Left ventricle myocardium inferior (tissue), 1 donor: ENCODE results near the gene NOB1. TPM values are rescaled to one million over a fixed set of nuclear protein-coding genes. Genes with fewer than 3 reads are reported as not detected.

ENCODE experiments used
- DNase-seq: peaks from one replicate; pipeline ENCODE4 v3.0.0-alpha.2; 2020
- H3K27ac ChIP-seq: fragments of 200-600 bp; replicated peaks from 2 replicates; pipeline ENCODE4 v1.8.0; 2021
- H3K27me3 ChIP-seq: fragments of 200-600 bp; 2 replicates; pipeline ENCODE4 v1.8.0; 2021; ENCODE audit warnings: low read depth
- H3K36me3 ChIP-seq: fragments of 200-600 bp; 2 replicates; pipeline ENCODE4 v1.8.0; 2021
- H3K4me1 ChIP-seq: fragments of 200-600 bp; 2 replicates; pipeline ENCODE4 v1.8.0; 2021
- H3K4me3 ChIP-seq: fragments of 200-600 bp; 2 replicates; pipeline ENCODE4 v1.8.0; 2021; ENCODE audit warnings: mild to moderate bottlenecking, moderate library complexity
- H3K9me3 ChIP-seq: fragments of 200-600 bp; replicated peaks from 2 replicates; pipeline ENCODE4 v1.8.0; 2021
- intact Hi-C: fragments of 100-400 bp; cut with micrococcal nuclease; formaldehyde crosslinking; loops from one replicate; pipeline ENCODE4 v1.11.0; 2022
- total RNA-seq: library from RNA; stranded (reverse); fragmentation: NEBNext Ultra II Directional; extraction: Animal tissue kit (Norgen Biotek cat#: 25700); gene quantifications from one replicate; pipeline ENCODE4 v1.2.1, GENCODE V29; 2021
- TF ChIP-seq, protein P1 (sequence below): fragments of 200-600 bp; IDR thresholded peaks from 2 replicates; pipeline ENCODE4 v1.8.0; 2021; ENCODE audit warnings: antibody characterized with exemption, mild to moderate bottlenecking, borderline replicate concordance
- donor health status: DM: no; HTN: yes; CAD: no; lungs with severe emphysema.

Gene NOB1
- total RNA-seq, 1 donor from 2014 or later: 14.7 TPM

DNA sequence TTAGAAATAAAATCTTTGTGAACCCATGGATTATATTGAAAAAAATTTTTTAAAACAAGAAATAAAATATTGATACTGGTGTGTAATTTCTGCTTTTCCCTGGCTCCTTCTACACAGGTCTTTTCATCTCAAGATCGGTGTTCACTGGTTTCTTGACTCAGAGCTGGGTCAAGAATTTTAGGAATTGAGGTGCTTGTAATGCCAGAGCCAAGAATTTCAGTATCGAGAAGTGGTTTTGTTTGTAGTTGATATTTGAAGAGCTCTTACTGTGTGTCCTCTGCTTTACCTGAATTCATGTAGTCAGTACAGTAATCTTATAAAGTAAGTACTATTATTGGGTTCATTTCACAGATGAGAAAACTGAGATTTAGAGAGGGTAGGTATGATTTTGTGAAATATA is 14.7 kb upstream of the NOB1 start:
- Histone ChIP-seq H3K27ac (no peak overlapping the region), H3K4me1 (peaks cover 20% of the 10 kb centered on the region), H3K27me3 (no peaks in the 10 kb centered on the region), H3K4me3 (no peak overlapping the region), H3K9me3 (no peaks in the 10 kb centered on the region), H3K36me3 (no peaks in the 10 kb centered on the region)
- intact Hi-C loops: no loop called here
- no peak for DNase-seq
- TF ChIP-seq, protein P1, sequence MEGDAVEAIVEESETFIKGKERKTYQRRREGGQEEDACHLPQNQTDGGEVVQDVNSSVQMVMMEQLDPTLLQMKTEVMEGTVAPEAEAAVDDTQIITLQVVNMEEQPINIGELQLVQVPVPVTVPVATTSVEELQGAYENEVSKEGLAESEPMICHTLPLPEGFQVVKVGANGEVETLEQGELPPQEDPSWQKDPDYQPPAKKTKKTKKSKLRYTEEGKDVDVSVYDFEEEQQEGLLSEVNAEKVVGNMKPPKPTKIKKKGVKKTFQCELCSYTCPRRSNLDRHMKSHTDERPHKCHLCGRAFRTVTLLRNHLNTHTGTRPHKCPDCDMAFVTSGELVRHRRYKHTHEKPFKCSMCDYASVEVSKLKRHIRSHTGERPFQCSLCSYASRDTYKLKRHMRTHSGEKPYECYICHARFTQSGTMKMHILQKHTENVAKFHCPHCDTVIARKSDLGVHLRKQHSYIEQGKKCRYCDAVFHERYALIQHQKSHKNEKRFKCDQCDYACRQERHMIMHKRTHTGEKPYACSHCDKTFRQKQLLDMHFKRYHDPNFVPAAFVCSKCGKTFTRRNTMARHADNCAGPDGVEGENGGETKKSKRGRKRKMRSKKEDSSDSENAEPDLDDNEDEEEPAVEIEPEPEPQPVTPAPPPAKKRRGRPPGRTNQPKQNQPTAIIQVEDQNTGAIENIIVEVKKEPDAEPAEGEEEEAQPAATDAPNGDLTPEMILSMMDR: no peak

DNA sequence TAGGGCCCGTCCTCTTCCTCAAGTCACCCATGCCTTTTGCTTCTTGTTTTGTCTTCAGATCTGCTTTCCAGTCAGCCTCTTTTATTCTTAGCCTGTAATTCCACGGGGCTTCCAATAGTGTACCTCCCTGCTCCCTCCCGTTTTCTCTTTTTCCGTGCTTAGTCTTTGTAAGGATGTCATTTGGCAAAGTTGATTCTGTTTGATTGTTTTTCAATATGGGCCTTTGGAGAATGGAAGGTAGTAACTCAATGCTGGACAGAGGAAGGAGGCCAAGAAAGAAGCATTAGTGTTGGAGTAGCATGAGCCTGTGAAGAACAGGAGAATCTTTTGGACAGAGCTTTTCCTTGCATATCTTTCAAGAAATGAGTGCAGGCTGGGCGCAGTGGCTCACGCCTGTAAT is 13.9 kb upstream of the NOB1 start:
- DNase-seq: no peak
- Histone ChIP-seq H3K27ac (no peak overlapping the region), H3K9me3 (no peaks in the 10 kb centered on the region), H3K4me3 (no peak overlapping the region), H3K27me3 (no peaks in the 10 kb centered on the region), H3K36me3 (no peaks in the 10 kb centered on the region), H3K4me1 (peaks cover 22% of the 10 kb centered on the region)
- intact Hi-C loops: no loop called here
- TF ChIP-seq, protein P1: no peak

DNA sequence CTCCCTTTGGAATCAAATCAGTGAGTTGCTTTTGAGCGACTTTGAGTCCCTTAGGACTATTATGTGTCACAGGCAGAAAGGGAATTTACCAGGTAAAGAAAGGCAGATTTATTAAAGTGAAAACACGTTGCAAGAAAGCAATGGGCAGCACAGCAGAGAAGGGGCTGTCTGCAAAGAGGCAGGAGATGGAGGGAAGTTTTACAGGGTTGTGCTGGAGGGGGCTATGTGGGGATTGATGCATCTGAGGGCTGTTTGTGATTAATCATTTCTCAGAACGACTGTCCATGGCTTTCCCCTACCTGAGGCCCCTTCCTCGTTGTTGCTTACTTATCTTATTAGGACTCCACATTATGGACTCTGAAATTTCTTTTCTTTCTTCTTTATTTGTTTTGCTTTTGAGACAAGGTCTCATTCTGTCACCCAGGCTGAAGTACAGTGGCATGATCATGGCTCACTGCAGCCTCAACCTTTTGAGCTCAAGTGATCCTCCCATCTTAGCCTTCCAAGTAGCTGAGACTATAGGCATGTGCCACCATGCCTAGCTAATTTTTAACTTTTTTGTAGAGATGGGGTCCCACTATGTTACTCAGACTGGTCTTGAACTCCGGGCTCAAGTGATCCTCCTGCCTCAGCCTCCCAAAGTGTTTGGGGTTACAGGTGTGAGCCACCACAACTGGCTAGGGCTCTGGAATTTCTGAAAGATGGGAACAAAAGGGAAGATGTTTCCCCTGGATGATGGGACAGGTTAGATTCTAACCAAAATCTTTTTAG is 12.9 kb upstream of the NOB1 start:
- H3K27me3 ChIP-seq: no peaks in the 10 kb centered on the region
- no peak overlapping the region for H3K27ac ChIP-seq
- H3K9me3 ChIP-seq: no peaks in the 10 kb centered on the region
- peaks cover 24% of the 10 kb centered on the region for H3K4me1 ChIP-seq
- TF ChIP-seq, protein P1: no peak
- no peak for DNase-seq
- intact Hi-C loops: no loop called here
- H3K4me3 ChIP-seq: no peak overlapping the region
- no peaks in the 10 kb centered on the region for H3K36me3 ChIP-seq

DNA sequence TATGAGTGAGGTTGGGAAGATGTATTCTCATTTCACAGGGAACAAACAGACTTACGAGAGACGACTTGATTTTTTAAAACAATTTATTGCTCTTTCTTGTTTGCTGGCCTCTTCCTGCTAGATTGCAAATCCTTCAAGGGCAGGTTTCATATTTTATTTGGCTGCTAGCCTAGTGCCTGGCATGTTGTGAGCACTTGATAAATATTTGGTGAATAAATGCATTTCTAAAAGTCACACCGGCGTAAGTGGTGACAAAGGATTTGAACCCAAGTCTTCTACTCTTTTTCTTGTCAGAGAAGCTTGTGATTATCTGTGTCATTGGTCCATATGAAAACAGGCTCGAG is 8.8 kb upstream of the NOB1 start:
- intact Hi-C loops: no loop called here
- H3K4me3 ChIP-seq: no peak overlapping the region
- no peaks in the 10 kb centered on the region for H3K9me3 ChIP-seq
- H3K27ac ChIP-seq: peak overlapping the region; percentile 89
- no peaks in the 10 kb centered on the region for H3K36me3 ChIP-seq
- TF ChIP-seq, protein P1: no peak
- no peak for DNase-seq
- peaks cover 23% of the 10 kb centered on the region for H3K4me1 ChIP-seq
- no peaks in the 10 kb centered on the region for H3K27me3 ChIP-seq

DNA sequence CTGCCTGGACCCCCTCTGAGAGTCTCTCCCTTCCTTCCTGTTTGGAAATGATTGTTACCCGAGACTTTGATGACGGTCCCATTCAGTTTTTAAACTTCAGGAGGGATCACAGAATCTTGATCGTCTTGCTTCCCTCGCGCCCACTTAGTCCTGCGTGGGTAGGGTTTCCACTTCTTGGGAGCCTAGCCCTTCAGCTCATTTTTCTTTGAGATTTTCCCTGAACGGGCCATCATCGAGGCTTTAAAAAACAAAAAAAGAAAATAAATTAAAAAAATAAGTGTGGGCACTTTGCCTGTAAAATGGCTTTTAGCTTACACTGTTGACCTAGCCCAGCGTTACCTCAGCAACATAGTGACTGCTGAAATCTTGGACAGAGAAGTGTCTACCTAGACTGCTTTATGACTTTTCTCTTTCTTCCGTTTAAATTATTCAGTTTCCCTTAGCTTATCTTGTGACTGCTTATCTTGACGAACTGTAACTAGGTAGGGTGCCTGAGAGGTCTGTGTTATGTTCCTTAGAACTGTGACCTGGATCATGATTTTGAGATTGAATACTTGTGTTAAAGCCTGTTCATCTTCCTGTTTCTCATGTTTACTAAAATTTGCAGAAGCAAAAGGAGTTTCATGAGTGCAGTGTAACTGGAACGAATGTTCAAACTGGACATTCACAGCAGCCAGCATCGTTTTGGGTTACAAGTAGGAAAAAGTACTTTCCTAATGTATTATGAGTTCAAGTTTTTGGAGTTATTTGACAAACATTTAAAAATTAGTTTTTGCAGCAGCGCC is 8.3 kb upstream of the NOB1 start:
- H3K27ac ChIP-seq: peak overlapping the region; percentile 89
- DNase-seq: no peak
- H3K27me3 ChIP-seq: no peaks in the 10 kb centered on the region
- H3K36me3 ChIP-seq: no peaks in the 10 kb centered on the region
- TF ChIP-seq, protein P1: no peak
- H3K9me3 ChIP-seq: no peaks in the 10 kb centered on the region
- peaks cover 21% of the 10 kb centered on the region for H3K4me1 ChIP-seq
- peak overlapping the region; percentile 86 for H3K4me3 ChIP-seq
- intact Hi-C loops: no loop called here
